Stimulated activated CD8-positive, alpha-beta memory T cell treated with anti-CD3 and anti-CD28 coated beads, Interleukin-15, amount 100 ng/mL, for 48 hours (primary cell): ENCODE results near the gene MCOLN1.
"Not testable (repeated sequence)": the region's sequence is repeated elsewhere in the genome, so short reads cannot be mapped to it uniquely, and the experiment has no call there.

Experiments
- DNase-seq, 2 donors: peaks; one replicate each; pipeline ENCODE4 v3.0.0-alpha.2; 2020; ENCODE audit warnings: low read depth in 2 of 2

The MCOLN1 gene

GRCh38 chr19:7524992-7525739 is 2.7 kb downstream of the MCOLN1 start:
- DNase-seq = no peak

GRCh38 chr19:7526059-7526929 is 3.9 kb downstream of the MCOLN1 start:
- no peak for DNase-seq

GRCh38 chr19:7527516-7528191 is 5.2 kb downstream of the MCOLN1 start:
- no peak for DNase-seq

GRCh38 chr19:7528192-7528519 is 5.7 kb downstream of the MCOLN1 start:
- no peak for DNase-seq

- DNase-seq = no peak
Observed at GRCh38 chr19:7528522-7529245, 6.3 kb downstream of the MCOLN1 start.

GRCh38 chr19:7529246-7529600 is 6.8 kb downstream of the MCOLN1 start:
- no peak for DNase-seq

GRCh38 chr19:7529610-7530490 is 7.4 kb downstream of the MCOLN1 start:
- no peak for DNase-seq

- DNase-seq = no peak
Observed at GRCh38 chr19:7533281-7533885, 11.0 kb downstream of the MCOLN1 start.

- peak; percentile 64 to 79 for DNase-seq
Observed at GRCh38 chr19:7533925-7534480, 11.6 kb downstream of the MCOLN1 start.

GRCh38 chr19:7534531-7535046 is 12.2 kb downstream of the MCOLN1 start:
- DNase-seq = peak in 1 of 2 donors; percentile 23

GRCh38 chr19:7535047-7535997 is 12.9 kb downstream of the MCOLN1 start, which contains the start of gene PNPLA6:
PNPLA6 (plus strand) TSS chr19:7535717; CDS start chr19:7535789, 72 bp downstream.
- peak; percentile 89 to 91 for DNase-seq

- DNase-seq = no peak
Observed at GRCh38 chr19:7535998-7536695, 13.7 kb downstream of the MCOLN1 start.

- DNase-seq = not testable (repeated sequence)
Observed at GRCh38 chr19:7538990-7539389, 16.6 kb downstream of the MCOLN1 start.

- no peak for DNase-seq
Observed at GRCh38 chr19:7539827-7540425, 17.5 kb downstream of the MCOLN1 start.

GRCh38 chr19:7540761-7541474 is 18.5 kb downstream of the MCOLN1 start:
- peak in 1 of 2 donors; percentile 45 for DNase-seq

- DNase-seq = no peak
Observed at GRCh38 chr19:7541475-7541824, 19.0 kb downstream of the MCOLN1 start.

GRCh38 chr19:7541828-7542443 is 19.5 kb downstream of the MCOLN1 start:
- no peak for DNase-seq
